ENCODE results near the gene ZNF689. TPM values are rescaled to one million over a fixed set of nuclear protein-coding genes. Genes with fewer than 3 reads are reported as not detected.

Gene ZNF689
- total RNA-seq, 4 donors from 2014 or later: 9.7 to 14.7 (median 11.8) TPM

DNA sequence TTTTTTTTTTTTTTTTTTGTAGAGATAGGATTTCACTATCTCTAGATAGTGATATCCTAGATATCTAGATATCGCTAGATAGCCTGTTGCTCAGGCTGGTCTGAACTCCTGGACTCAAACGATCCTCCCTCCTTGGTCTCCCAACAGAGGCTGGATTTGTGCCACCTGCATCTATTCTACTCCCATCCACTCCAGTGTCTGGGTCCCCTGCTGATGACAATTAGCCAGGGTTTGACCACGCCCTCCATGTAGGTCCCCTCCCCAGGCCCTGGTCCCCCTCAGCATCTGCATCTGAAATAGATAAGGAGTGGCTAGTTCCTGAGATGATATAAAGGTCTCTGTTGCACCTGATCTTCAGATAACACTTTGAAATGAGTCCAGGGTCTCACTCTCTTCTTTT, 40.9 kb downstream of the ZNF689 start:
- Histone ChIP-seq H3K4me3 (replicated peaks in 1 of 3) (no peak overlapping the region), H3K4me1 (peaks cover 15 to 18% of the 10 kb centered on the region in 2 donors), H3K27ac (no peak overlapping the region), H3K9me3 (no peaks in the 10 kb centered on the region), H3K27me3 (no peaks in the 10 kb centered on the region), H3K36me3 (no peaks in the 10 kb centered on the region)
- no peak for TF ChIP-seq POLR2A (IDR thresholded peaks at IDR 0.05)
- TF ChIP-seq, protein P1, sequence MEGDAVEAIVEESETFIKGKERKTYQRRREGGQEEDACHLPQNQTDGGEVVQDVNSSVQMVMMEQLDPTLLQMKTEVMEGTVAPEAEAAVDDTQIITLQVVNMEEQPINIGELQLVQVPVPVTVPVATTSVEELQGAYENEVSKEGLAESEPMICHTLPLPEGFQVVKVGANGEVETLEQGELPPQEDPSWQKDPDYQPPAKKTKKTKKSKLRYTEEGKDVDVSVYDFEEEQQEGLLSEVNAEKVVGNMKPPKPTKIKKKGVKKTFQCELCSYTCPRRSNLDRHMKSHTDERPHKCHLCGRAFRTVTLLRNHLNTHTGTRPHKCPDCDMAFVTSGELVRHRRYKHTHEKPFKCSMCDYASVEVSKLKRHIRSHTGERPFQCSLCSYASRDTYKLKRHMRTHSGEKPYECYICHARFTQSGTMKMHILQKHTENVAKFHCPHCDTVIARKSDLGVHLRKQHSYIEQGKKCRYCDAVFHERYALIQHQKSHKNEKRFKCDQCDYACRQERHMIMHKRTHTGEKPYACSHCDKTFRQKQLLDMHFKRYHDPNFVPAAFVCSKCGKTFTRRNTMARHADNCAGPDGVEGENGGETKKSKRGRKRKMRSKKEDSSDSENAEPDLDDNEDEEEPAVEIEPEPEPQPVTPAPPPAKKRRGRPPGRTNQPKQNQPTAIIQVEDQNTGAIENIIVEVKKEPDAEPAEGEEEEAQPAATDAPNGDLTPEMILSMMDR (IDR thresholded peaks at IDR 0.05): no peak
- DNase-seq: no peak
- intact Hi-C loops (cut with DNase I): no loop called here
- 91 to 95% methylated on average over 3 of the region's 3 CpGs for WGBS, 2 donors

DNA sequence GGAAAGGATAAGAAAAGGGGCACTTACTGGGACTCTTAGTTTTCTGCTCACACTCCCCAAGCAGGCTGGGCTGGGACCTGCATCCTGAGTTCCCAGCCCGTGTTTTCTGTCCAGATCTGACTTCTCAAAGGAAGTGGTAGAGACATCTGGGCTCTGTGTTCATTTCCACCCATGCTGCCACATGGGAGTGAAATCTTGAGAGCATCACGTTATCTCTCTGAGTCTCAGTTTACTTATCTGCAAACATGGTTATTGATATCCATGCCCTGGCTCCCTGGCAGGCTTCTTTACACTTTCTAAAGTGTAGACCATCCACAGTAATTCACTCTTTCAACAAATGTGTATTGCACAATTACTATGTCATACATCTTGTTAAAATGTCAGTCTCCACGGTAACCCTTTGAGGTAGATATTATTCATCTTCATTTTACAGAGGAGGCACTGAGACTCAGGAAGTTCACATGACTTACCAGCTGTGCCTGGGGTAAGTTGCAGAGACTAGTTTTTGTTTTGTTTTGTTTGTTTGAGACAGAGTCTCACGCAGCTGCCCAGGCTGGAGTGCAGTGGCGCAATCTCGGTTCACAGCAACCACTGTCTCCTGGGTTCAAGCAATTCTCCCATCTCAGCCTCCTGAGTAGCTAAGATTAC, 42.1 kb downstream of the ZNF689 start:
- TF ChIP-seq, protein P1 (IDR thresholded peaks at IDR 0.05): no peak
- TF ChIP-seq POLR2A (IDR thresholded peaks at IDR 0.05): no peak
- H3K4me1 ChIP-seq: peaks cover 15 to 18% of the 10 kb centered on the region in 2 donors
- no peaks in the 10 kb centered on the region for H3K9me3 ChIP-seq
- 77 to 87% methylated on average over 6 of the region's 6 CpGs for WGBS, 2 donors
- DNase-seq: no peak
- intact Hi-C loops (cut with DNase I): no loop called here
- no peak overlapping the region for H3K4me3 ChIP-seq (replicated peaks in 1 of 3)
- H3K36me3 ChIP-seq: no peaks in the 10 kb centered on the region
- no peaks in the 10 kb centered on the region for H3K27me3 ChIP-seq
- no peak overlapping the region for H3K27ac ChIP-seq

DNA sequence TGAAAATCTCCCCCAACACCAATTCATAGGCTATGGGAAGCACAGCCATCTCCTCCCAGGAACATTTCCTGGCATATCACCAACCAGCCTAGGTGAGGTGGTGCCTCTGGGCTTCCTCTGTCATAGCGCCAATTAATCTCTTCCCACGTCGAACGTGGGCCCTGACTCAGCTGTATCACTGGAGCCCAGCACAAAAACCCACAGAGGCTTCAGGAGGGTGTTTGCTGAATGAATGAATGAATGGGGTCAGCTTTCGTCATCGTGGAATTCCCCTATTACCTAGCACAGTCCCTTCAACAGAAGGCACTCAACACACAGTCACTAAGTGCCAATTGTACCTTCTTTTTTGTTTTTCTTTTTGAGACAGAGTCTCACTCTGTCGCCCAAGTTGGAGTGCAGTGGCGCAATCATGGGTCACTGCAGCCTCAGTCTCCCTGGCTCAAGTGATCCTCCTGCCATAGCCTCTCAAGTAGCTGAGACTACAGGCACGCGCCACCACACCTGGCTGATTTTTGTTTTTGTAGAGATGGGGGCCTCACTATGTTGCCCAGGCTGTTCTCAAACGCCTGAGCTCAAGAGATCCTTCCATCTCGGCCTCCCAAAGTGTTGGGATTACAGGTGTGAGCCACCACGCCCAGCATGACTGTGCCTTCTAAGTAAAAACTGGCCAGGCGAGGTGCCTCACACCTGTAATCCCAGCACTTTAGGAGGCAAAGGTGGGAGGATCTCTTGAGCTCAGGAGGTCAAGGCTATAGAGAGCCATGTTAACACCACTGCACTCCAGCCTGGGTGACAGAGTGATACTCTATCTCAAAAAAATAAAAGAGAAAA, 42.8 kb downstream of the ZNF689 start:
- intact Hi-C loops (cut with DNase I): no loop called here
- no peak for DNase-seq
- TF ChIP-seq, protein P1 (IDR thresholded peaks at IDR 0.05): no peak
- Histone ChIP-seq H3K9me3 (no peaks in the 10 kb centered on the region), H3K27me3 (no peaks in the 10 kb centered on the region), H3K4me3 (replicated peaks in 1 of 3) (no peak overlapping the region), H3K4me1 (peaks cover 13 to 15% of the 10 kb centered on the region in 2 donors), H3K27ac (no peak overlapping the region), H3K36me3 (no peaks in the 10 kb centered on the region)
- WGBS, 2 donors: 74 to 84% methylated on average over 14 of the region's 14 CpGs

DNA sequence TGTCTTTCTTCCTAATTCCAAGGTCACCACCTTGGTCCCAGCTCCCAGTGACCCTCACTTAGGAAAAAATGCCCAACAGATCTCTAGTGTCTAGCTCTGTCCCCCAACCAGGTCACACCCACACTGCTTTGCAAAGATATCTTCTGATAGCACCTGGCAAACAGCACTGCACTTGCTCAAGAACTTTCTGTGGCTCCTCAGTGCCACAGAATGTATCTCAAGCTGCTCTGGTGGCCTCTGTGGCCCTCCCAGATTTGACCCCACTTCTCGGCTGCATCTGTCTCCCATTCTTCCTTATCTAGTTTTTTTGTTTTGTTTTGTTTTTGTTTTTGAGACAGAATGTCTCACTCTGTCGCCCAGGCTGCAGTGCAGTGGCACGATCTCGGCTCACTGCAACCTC, 43.7 kb downstream of the ZNF689 start:
- no peaks in the 10 kb centered on the region for H3K27me3 ChIP-seq

More for the DNA sequence above, 43.7 kb downstream of the ZNF689 start:
- no peaks in the 10 kb centered on the region for H3K9me3 ChIP-seq
- TF ChIP-seq POLR2A (IDR thresholded peaks at IDR 0.05): no peak
- TF ChIP-seq, protein P1 (IDR thresholded peaks at IDR 0.05): no peak
- intact Hi-C loops (cut with DNase I): no loop called here
- no peak overlapping the region for H3K27ac ChIP-seq
- peaks cover 11 to 12% of the 10 kb centered on the region in 2 donors for H3K4me1 ChIP-seq
- no peaks in the 10 kb centered on the region for H3K36me3 ChIP-seq
- no peak overlapping the region for H3K4me3 ChIP-seq (replicated peaks in 1 of 3)
- 93 to 94% methylated on average over 4 of the region's 4 CpGs for WGBS, 2 donors
- DNase-seq: no peak

Measured in thyroid gland (tissue), 4 donors.